Measurements from ENCODE around the gene LCLAT1.
"Not testable (repeated sequence)": the region's sequence is repeated elsewhere in the genome, so short reads cannot be mapped to it uniquely, and the experiment has no call there.

Gene LCLAT1

GRCh38 chr2:30512243-30512886, 65.3 kb downstream of the LCLAT1 start:
- FAIRE-seq (no peak), DNase-seq (ENCODE audit: insufficient read length, low spot score) (no peak)

- DNase-seq (ENCODE audit: insufficient read length, low spot score) = not testable (repeated sequence)
Measured at GRCh38 chr2:30513649-30514048, 66.6 kb downstream of the LCLAT1 start.

GRCh38 chr2:30514134-30514847, 67.2 kb downstream of the LCLAT1 start:
- FAIRE-seq = no peak
- peak; percentile 12 for DNase-seq (ENCODE audit: insufficient read length, low spot score)

More at GRCh38 chr2:30513649-30514048, 66.6 kb downstream of the LCLAT1 start:
- FAIRE-seq = not testable (repeated sequence)

GRCh38 chr2:30514848-30515435, 67.9 kb downstream of the LCLAT1 start:
- FAIRE-seq = no peak

GRCh38 chr2:30516166-30516565, 69.1 kb downstream of the LCLAT1 start:
- no peak for FAIRE-seq

More at GRCh38 chr2:30514848-30515435, 67.9 kb downstream of the LCLAT1 start:
- no peak for DNase-seq (ENCODE audit: insufficient read length, low spot score)

GRCh38 chr2:30519796-30520195, 72.8 kb downstream of the LCLAT1 start:
- no peak for DNase-seq (ENCODE audit: insufficient read length, low spot score)
- no peak for FAIRE-seq

More at GRCh38 chr2:30516166-30516565, 69.1 kb downstream of the LCLAT1 start:
- no peak for DNase-seq (ENCODE audit: insufficient read length, low spot score)

- FAIRE-seq = no peak
- DNase-seq (ENCODE audit: insufficient read length, low spot score) = no peak
Measured at GRCh38 chr2:30522421-30522820, 75.4 kb downstream of the LCLAT1 start.

GRCh38 chr2:30527411-30527810, 80.4 kb downstream of the LCLAT1 start:
- FAIRE-seq (no peak), DNase-seq (ENCODE audit: insufficient read length, low spot score) (no peak)

- FAIRE-seq (no peak), DNase-seq (ENCODE audit: insufficient read length, low spot score) (no peak)
Measured at GRCh38 chr2:30527859-30528258, 80.8 kb downstream of the LCLAT1 start.

- DNase-seq (ENCODE audit: insufficient read length, low spot score) (no peak), FAIRE-seq (no peak)
Measured at GRCh38 chr2:30530346-30530745, 83.3 kb downstream of the LCLAT1 start.

- no peak for FAIRE-seq
- no peak for DNase-seq (ENCODE audit: insufficient read length, low spot score)
Measured at GRCh38 chr2:30541680-30542079, 94.6 kb downstream of the LCLAT1 start.

GRCh38 chr2:30545875-30546274, 98.8 kb downstream of the LCLAT1 start:
- no peak for DNase-seq (ENCODE audit: insufficient read length, low spot score)
- no peak for FAIRE-seq

GRCh38 chr2:30548386-30548785, 101.3 kb downstream of the LCLAT1 start:
- DNase-seq (ENCODE audit: insufficient read length, low spot score) = no peak
- no peak for FAIRE-seq

GRCh38 chr2:30549096-30549495, 102.0 kb downstream of the LCLAT1 start:
- FAIRE-seq (no peak), DNase-seq (ENCODE audit: insufficient read length, low spot score) (no peak)

- DNase-seq (ENCODE audit: insufficient read length, low spot score) (no peak), FAIRE-seq (no peak)
Measured at GRCh38 chr2:30559544-30560275, 112.7 kb downstream of the LCLAT1 start.

- FAIRE-seq = peak; percentile 33
- DNase-seq (ENCODE audit: insufficient read length, low spot score) = no peak
Measured at GRCh38 chr2:30561349-30561748, 114.3 kb downstream of the LCLAT1 start.

- FAIRE-seq (no peak), DNase-seq (ENCODE audit: insufficient read length, low spot score) (no peak)
Measured at GRCh38 chr2:30565851-30566358, 118.9 kb downstream of the LCLAT1 start.

- FAIRE-seq = no peak
Measured at GRCh38 chr2:30566631-30567030, 119.6 kb downstream of the LCLAT1 start.

GRCh38 chr2:30567317-30567716, 120.3 kb downstream of the LCLAT1 start:
- FAIRE-seq (no peak), DNase-seq (ENCODE audit: insufficient read length, low spot score) (no peak)

More at GRCh38 chr2:30566631-30567030, 119.6 kb downstream of the LCLAT1 start:
- no peak for DNase-seq (ENCODE audit: insufficient read length, low spot score)

- peak; percentile 10 for DNase-seq (ENCODE audit: insufficient read length, low spot score)
- no peak for FAIRE-seq
Measured at GRCh38 chr2:30569946-30570345, 122.9 kb downstream of the LCLAT1 start.

- DNase-seq (ENCODE audit: insufficient read length, low spot score) (no peak), FAIRE-seq (no peak)
Measured at GRCh38 chr2:30577151-30577550, 130.1 kb downstream of the LCLAT1 start.
